HG03175 (cell line): ENCODE results near the gene PNPLA7.

Experiments used
- ATAC-seq: cut with Tn5 transposase; IDR thresholded peaks from one replicate; pipeline ENCODE4 v1.9.1; 2021; ENCODE audit warnings: mild to moderate bottlenecking, moderate library complexity; ENCODE audit not compliant: unreplicated experiment

PNPLA7 gene

GRCh38 chr9:137462986-137463930 lies 86.9 kb downstream of the PNPLA7 start:
- no peak for ATAC-seq

GRCh38 chr9:137462396-137462985 lies 87.7 kb downstream of the PNPLA7 start:
- ATAC-seq, result no peak

GRCh38 chr9:137461663-137462395 lies 88.4 kb downstream of the PNPLA7 start:
- ATAC-seq, result no peak

- no peak for ATAC-seq
Measured at GRCh38 chr9:137461316-137461662, 88.9 kb downstream of the PNPLA7 start.

GRCh38 chr9:137460363-137461315 lies 89.6 kb downstream of the PNPLA7 start:
- ATAC-seq, result no peak

- no peak for ATAC-seq
Measured at GRCh38 chr9:137459601-137460362, 90.4 kb downstream of the PNPLA7 start.

DNA sequence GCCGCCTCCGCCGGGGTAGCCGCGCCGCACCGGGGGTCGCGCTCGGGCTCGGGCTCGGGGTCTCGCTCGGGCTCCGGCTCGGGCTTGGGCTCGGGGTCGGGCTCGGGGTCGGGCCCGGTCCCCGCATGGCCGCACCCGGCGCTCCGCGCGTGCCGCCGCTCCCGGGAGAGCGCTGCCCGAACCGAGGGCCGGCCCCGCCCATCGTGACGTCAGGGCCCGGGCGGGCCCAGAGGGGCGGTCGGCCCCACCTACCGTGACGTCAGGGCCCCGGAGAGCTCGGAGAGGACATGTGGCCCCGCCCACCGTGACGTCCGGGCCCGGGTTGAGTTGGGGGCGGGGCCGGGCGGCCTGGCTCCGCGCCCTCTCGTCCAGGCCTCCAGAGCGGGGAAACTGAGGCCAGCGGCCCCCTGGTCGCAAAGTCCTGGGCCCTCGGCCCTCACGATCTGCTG lies 91.0 kb downstream of the PNPLA7 start, which contains the start of gene NSMF:
Gene NSMF, minus strand, starts transcription at position 183 of the 449 bp plus-strand sequence. CDS start 232 bp downstream, outside the sequence.
- ATAC-seq, result peak; percentile 72

DNA sequence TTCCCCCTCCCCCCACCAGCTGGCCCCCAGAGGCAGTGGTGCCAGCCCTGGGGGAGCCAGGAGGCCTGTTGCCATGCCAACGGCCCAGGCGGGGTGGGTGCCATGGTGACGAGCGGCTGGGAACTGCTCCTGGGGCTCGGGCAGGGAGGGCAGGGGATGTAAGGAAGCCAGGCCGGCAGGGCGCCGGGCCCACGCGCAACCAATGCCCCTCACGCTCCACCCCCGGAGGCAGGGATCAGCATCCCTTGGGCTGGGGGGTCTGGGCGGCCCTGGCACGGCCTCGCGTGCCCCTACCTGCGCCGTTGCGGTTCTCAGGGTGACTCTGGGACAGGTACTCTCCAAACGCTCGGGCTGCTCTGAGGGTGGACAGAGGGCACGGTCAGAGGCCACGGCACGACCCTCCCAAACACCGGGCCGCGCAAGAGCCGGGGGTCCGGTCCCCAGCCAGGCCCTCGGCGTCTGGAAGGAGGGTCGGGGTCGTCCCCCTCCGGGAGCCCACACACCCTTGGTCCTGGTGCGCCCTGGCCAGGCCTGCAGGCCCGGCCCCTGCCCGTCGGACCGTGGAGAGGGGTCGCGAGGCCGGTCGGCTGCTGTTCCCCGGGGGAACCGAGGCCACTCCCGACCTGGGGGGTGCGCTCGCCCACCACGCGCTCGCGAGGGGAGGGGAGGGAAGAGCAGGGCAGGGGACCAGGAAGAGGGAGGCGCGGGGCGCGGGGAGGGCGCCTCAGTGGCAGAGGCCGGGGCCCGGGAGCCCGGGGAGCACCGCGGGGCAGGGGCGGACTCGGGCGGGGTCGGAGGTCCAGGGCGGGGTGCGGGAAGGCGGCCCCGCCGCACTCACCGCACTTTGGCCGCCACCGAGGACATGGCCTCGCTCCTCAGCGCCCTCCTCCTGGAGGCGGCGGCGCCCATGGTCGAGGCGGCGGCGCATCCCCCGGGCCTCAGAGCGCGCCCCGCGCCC lies 91.7 kb downstream of the PNPLA7 start:
- peak; percentile 4 for ATAC-seq

DNA sequence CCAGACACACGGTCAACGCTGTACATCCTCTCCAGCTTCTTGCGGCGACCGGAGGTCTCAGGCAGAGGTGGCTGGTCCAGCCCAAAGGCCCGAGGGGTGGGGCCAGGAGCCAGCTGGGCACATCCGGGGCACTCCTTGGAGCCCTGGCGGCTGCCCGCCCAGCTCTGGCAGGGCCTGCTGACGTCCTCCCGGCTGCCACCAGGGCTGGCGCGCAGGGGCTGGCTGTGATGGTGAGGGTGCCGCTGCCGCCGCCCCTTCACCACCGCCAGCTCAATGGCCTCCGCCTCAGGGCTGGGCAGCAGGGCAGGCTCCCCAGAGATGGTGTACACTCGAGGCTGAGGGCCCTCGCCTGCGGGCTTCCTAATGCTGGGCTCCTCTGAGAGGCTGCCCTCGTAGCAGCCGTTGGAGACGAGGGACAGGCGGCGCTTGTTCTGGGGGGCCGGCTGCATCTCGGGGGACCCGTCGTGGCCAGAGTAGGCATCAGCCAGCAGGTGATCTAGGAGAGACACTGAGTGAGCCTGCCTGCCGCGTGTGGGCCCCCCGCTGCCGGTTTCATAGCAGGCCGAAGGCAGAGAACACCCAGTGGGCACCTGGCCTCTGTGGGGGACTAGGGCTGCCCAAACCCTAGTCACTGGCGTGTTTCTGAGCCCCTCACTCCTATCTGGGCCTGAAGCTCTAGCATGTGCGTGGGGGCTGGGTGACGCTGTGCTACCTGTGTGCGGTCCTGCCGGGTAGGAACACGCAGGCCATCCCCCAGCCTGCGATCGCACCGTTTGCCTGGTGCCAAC lies 92.6 kb downstream of the PNPLA7 start:
- no peak for ATAC-seq

GRCh38 chr9:137456864-137457405 lies 93.3 kb downstream of the PNPLA7 start:
- ATAC-seq, result no peak

GRCh38 chr9:137456061-137456863 lies 93.9 kb downstream of the PNPLA7 start:
- ATAC-seq, result no peak

GRCh38 chr9:137455359-137455991 lies 94.7 kb downstream of the PNPLA7 start:
- no peak for ATAC-seq

DNA sequence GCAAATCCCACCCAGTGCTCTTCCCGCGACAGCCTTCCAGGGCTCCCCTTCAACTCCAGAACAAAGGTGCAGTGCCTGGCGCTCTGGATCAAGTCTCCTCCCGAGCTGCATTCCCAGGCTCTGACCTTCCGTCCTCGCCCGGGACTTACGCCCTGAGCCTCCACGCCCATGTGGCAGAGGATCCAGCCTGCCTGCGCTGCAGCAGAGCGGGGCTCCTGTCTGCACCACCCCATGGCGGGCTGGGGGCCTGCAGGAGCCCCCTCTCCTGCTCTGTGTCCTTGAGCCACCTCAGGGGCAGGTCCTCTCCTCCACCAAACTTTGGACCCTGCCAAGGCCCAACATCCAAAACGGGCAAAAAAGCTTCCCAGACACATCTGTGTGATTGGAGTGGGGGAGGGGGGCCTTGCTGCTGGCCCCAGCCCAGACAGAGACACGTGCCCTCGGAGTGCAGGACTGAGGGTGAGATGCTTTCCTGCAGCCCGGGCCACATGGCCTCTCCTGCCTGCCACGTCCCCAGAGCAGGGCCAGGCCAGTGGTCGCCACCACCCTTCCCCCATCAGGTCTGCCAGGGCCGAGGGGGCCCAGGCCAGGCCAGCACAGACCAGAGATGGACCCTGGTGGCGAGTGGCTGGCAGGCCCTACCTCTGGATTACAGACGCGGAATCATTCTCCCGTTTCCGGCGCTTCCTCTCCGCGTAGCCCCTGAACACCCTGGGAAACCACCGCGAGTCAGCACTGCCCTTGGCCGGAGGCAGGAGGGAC lies 95.4 kb downstream of the PNPLA7 start:
- ATAC-seq, result no peak

DNA sequence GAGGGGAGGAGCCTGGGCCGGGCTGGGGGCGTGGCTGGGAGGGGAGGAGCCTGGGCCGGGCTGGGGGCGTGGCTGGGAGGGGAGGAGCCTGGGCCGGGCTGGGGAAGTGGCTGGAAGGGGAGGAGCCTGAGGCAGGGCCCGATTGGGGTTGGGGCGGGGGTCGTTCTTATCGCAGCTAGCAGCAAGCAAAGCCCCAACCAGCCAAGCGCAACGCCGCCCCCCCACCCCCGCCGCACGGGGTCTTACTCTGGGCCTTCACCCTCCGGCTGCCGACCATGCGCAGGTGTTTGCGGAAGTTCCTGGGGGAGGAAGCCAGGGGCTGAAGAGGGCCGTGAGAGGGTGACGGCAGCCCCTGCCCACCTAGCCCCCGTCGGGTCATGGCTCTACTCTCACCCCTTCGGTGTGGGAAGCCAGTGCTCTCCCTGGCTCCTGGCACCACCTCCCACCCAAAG lies 96.0 kb downstream of the PNPLA7 start:
- ATAC-seq, result peak; percentile 42

DNA sequence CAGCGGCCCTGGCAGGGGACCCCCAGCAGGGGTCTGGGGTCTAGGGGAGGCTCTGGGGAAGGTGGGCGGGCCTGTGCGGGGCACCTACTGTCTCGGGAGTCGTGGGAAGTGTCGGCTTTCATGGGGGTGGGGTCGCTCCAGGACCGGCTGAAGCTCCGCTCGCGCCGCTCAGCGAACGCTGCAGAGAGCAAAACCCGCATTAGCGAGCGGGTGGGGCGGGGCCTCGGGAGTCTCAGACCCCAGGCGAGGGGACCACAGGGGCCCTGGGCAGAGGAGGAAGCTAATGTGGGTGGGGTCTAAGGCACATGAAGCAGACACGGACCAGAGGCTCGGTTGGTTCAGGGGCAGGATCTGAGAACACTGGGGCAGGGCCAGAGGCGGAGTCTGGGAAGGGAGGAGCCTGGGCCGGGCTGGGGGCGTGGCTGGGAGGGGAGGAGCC lies 96.5 kb downstream of the PNPLA7 start:
- peak; percentile 62 for ATAC-seq
